HG02610 (cell line): Measurements from ENCODE around the gene HERC2.

Experiments
- ATAC-seq: cut with Tn5 transposase; IDR thresholded peaks from one replicate; pipeline ENCODE4 v1.9.1; 2021; ENCODE audit warnings: mild to moderate bottlenecking, moderate library complexity; ENCODE audit not compliant: unreplicated experiment

The HERC2 gene

GRCh38 chr15:28068930-28069329, 253.0 kb downstream of the HERC2 start:
- no peak for ATAC-seq

DNA sequence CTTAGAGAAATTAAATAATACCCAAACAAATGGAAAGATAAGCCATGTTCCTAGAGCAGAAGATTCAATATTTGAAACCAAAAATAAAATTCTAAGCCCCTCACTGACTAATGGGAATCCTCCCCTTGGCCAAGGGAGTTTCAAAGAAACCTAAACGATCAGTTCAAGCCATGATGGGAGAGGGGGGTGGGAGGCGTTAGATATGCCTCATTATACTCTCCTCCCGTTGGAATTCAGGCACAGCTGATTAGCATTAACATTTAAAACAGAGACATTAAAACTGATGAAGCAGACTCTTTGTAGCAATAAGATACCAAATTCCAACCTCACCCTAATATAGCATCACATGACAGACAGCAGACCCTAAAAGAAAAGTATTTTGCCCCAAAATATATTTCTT, 255.7 kb downstream of the HERC2 start:
- ATAC-seq: no peak
